Activated T-cell treated with anti-CD3 and anti-CD28 coated beads, Interleukin-2, amount 50 U/mL, for 72 hours (primary cell): ENCODE results near the gene FREM3. TPM values are rescaled to one million over a fixed set of nuclear protein-coding genes. Genes with fewer than 3 reads are reported as not detected.
"Not testable (repeated sequence)": the region's sequence is repeated elsewhere in the genome, so short reads cannot be mapped to it uniquely, and the experiment has no call there.

ENCODE experiments used
- ATAC-seq, 2 donors: fragments of 150-1000 bp; cut with Tn5 transposase; replicated peaks in 1 of 2; 2 replicates each; pipeline ENCODE4 v1.10.0; 2021; ENCODE audit warnings: moderate library complexity in 2 of 2, mild to moderate bottlenecking in 1 of 2
- DNase-seq, 2 donors: peaks; one replicate each; pipeline ENCODE4 v3.0.0; 2021 to 2022; ENCODE audit warnings: mixed read lengths in 1 of 2
- H3K27ac Mint-ChIP-seq: one replicate; pipeline ENCODE4 v1.8.0; 2022; ENCODE audit warnings: mild to moderate bottlenecking, moderate library complexity, mixed read lengths
- H3K27me3 Mint-ChIP-seq: one replicate; pipeline ENCODE4 v1.8.0; 2022; ENCODE audit warnings: low read depth, mixed read lengths
- H3K36me3 Mint-ChIP-seq, 2 donors: one replicate each; pipeline ENCODE4 v1.8.0; 2022; ENCODE audit warnings: mixed read lengths in 2 of 2, mild to moderate bottlenecking in 1 of 2; ENCODE audit not compliant: insufficient read depth in 2 of 2
- H3K4me1 Mint-ChIP-seq: one replicate; pipeline ENCODE4 v1.8.0; 2022; ENCODE audit warnings: low read depth, mixed read lengths
- H3K4me3 Mint-ChIP-seq, 2 donors: one replicate each; pipeline ENCODE4 v1.8.0; 2022; ENCODE audit warnings: mild to moderate bottlenecking in 2 of 2, mixed read lengths in 2 of 2, moderate library complexity in 2 of 2
- H3K9me3 Mint-ChIP-seq, 2 donors: one replicate each; pipeline ENCODE4 v1.8.0; 2022; ENCODE audit warnings: mixed read lengths in 2 of 2
- total RNA-seq, 2 donors: library from RNA; stranded (reverse); gene quantifications; one replicate each; pipeline ENCODE4 v1.2.3, GENCODE V29; 2022

FREM3 gene
- total RNA-seq, 2 donors from 2014 or later, result not detected

- H3K4me1 Mint-ChIP-seq, result peaks cover 26% of the 10 kb centered on the region
- H3K27me3 Mint-ChIP-seq, result no peaks in the 10 kb centered on the region
- peak; percentile 20 to 38 for ATAC-seq
- no peaks in the 10 kb centered on the region for H3K9me3 Mint-ChIP-seq
- H3K27ac Mint-ChIP-seq, result peak overlapping the region; percentile 88
- peak; percentile 7 to 38 for DNase-seq
- H3K4me3 Mint-ChIP-seq, result peak overlapping the region in 1 of 2 donors; percentile 34
- peaks cover 2 to 22% of the 10 kb centered on the region in 2 donors for H3K36me3 Mint-ChIP-seq
Measured at GRCh38 chr4:143554728-143555597, 145.5 kb downstream of the FREM3 start.

- H3K27me3 Mint-ChIP-seq, result no peaks in the 10 kb centered on the region
- H3K36me3 Mint-ChIP-seq, result peaks cover 6 to 35% of the 10 kb centered on the region in 2 donors
Measured at GRCh38 chr4:143549928-143550327, 150.5 kb downstream of the FREM3 start.

GRCh38 chr4:143539670-143540023 is 160.8 kb downstream of the FREM3 start:
- ATAC-seq (no peak), DNase-seq (no peak)
- Mint-ChIP-seq H3K4me1 (peaks cover 23% of the 10 kb centered on the region), H3K36me3 (peaks cover 15 to 57% of the 10 kb centered on the region in 2 donors), H3K27ac (no peak overlapping the region), H3K4me3 (no peak overlapping the region), H3K9me3 (peaks cover 1 to 2% of the 10 kb centered on the region in 2 donors), H3K27me3 (no peaks in the 10 kb centered on the region)

More at GRCh38 chr4:143549928-143550327, 150.5 kb downstream of the FREM3 start:
- peak overlapping the region; percentile 60 for H3K27ac Mint-ChIP-seq
- DNase-seq (no peak), ATAC-seq (no peak)
- no peak overlapping the region for H3K4me3 Mint-ChIP-seq
- H3K9me3 Mint-ChIP-seq, result no peaks in the 10 kb centered on the region
- peaks cover 12% of the 10 kb centered on the region for H3K4me1 Mint-ChIP-seq

- ATAC-seq, result no peak
- Mint-ChIP-seq H3K36me3 (peaks cover 15 to 54% of the 10 kb centered on the region in 2 donors), H3K27ac (peak overlapping the region; percentile 77), H3K4me3 (no peak overlapping the region), H3K9me3 (peaks cover 1 to 2% of the 10 kb centered on the region in 2 donors), H3K4me1 (peaks cover 23% of the 10 kb centered on the region), H3K27me3 (no peaks in the 10 kb centered on the region)
- DNase-seq, result no peak
Measured at GRCh38 chr4:143538979-143539669, 161.4 kb downstream of the FREM3 start.

- Mint-ChIP-seq H3K27me3 (no peaks in the 10 kb centered on the region), H3K4me3 (no peak overlapping the region), H3K36me3 (peaks cover 8 to 35% of the 10 kb centered on the region in 2 donors), H3K4me1 (no peaks in the 10 kb centered on the region), H3K9me3 (no peaks in the 10 kb centered on the region), H3K27ac (no peak overlapping the region)
- ATAC-seq, result no peak
- no peak for DNase-seq
Measured at GRCh38 chr4:143531788-143532491, 168.5 kb downstream of the FREM3 start.

DNA sequence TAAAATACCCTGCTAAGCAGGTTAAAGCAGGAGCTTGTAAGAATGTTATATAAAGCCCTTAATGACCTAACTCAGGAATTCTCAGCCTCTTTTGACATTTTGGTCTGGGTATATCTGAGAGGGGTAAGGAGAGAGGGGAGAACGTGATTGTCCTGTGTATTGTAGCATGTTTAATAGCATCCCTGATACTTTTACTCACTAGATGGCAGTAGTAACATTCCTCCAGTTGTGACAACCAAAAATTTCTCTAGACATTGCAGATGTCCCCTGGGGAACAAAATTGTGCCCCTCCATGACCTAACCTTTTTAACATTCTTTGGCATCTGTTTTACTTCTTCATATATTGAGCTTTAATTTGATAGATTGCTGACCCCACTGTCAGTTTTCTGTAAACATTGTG is 169.1 kb downstream of the FREM3 start:
- Mint-ChIP-seq H3K27ac (no peak overlapping the region), H3K9me3 (no peaks in the 10 kb centered on the region), H3K36me3 (peaks cover 7 to 35% of the 10 kb centered on the region in 2 donors), H3K4me1 (no peaks in the 10 kb centered on the region), H3K27me3 (no peaks in the 10 kb centered on the region), H3K4me3 (no peak overlapping the region)
- DNase-seq, result no peak
- peak in 1 of 2 donors; percentile 18 for ATAC-seq

- H3K9me3 Mint-ChIP-seq, ATAC-seq, H3K4me3 Mint-ChIP-seq, DNase-seq, H3K27me3 Mint-ChIP-seq, H3K4me1 Mint-ChIP-seq, H3K27ac Mint-ChIP-seq: not testable (repeated sequence)
- peaks cover 4 to 29% of the 10 kb centered on the region in 2 donors for H3K36me3 Mint-ChIP-seq
Measured at GRCh38 chr4:143528046-143528445, 172.4 kb downstream of the FREM3 start.

Other genes starting within 250 kb of the FREM3 start
- 10 to 100 TPM; 52.6 to 59.1 TPM for gene SMARCA5, start 187.0 kb downstream of the FREM3 start, total RNA-seq
- gene GYPE, start 204.9 kb upstream of the FREM3 start, total RNA-seq, result under 1 TPM; 0.46 to 0.79 TPM